CD4-positive, alpha-beta T cell treated with Interleukin-10 for 1 hour (primary cell): ENCODE results near the gene COPG2.
"Not testable (repeated sequence)": the region's sequence is repeated elsewhere in the genome, so short reads cannot be mapped to it uniquely, and the experiment has no call there.

Experiments
- DNase-seq: peaks from one replicate; pipeline ENCODE4 v3.0.0-alpha.2; 2020

Gene COPG2, protein sequence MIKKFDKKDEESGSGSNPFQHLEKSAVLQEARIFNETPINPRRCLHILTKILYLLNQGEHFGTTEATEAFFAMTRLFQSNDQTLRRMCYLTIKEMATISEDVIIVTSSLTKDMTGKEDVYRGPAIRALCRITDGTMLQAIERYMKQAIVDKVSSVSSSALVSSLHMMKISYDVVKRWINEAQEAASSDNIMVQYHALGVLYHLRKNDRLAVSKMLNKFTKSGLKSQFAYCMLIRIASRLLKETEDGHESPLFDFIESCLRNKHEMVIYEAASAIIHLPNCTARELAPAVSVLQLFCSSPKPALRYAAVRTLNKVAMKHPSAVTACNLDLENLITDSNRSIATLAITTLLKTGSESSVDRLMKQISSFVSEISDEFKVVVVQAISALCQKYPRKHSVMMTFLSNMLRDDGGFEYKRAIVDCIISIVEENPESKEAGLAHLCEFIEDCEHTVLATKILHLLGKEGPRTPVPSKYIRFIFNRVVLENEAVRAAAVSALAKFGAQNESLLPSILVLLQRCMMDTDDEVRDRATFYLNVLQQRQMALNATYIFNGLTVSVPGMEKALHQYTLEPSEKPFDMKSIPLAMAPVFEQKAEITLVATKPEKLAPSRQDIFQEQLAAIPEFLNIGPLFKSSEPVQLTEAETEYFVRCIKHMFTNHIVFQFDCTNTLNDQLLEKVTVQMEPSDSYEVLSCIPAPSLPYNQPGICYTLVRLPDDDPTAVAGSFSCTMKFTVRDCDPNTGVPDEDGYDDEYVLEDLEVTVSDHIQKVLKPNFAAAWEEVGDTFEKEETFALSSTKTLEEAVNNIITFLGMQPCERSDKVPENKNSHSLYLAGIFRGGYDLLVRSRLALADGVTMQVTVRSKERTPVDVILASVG

GRCh38 chr7:130668258-130669084, at the start of gene COPG2:
Gene COPG2 (minus strand): TSS chr7:130668748. CDS start chr7:130668668, 80 bp downstream.
- DNase-seq = peak; percentile 74

GRCh38 chr7:130712416-130712815, 43.9 kb upstream of the COPG2 start:
- no peak for DNase-seq

- no peak for DNase-seq
Measured at GRCh38 chr7:130708766-130709165, 40.2 kb upstream of the COPG2 start.

- no peak for DNase-seq
Measured at GRCh38 chr7:130708001-130708400, 39.5 kb upstream of the COPG2 start.

DNA sequence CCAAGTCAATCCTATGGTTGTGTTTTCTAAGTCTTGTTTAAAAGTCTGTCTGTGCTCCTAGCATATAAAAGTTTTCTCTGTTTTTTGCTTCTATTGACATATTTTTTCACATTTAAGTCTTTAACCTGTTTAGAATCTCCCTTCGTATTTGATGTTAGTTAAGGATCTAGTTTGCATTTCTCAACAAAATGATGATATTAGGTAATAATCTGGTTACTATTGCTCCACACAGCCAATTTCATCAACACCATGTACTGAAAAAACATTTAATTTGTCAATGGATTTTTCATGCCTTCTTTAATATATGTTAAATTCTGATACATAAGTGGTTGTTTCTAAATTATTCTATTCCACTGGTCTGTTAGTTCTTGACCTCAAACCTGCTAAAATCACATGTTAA, 35.3 kb upstream of the COPG2 start:
- DNase-seq = no peak

GRCh38 chr7:130701650-130702049, 33.1 kb upstream of the COPG2 start:
- no peak for DNase-seq

GRCh38 chr7:130700760-130701159, 32.2 kb upstream of the COPG2 start:
- DNase-seq = no peak

GRCh38 chr7:130699686-130700085, 31.1 kb upstream of the COPG2 start:
- no peak for DNase-seq

GRCh38 chr7:130697820-130698219, 29.3 kb upstream of the COPG2 start:
- no peak for DNase-seq

GRCh38 chr7:130695840-130696239, 27.3 kb upstream of the COPG2 start:
- peak; percentile 6 for DNase-seq

DNA sequence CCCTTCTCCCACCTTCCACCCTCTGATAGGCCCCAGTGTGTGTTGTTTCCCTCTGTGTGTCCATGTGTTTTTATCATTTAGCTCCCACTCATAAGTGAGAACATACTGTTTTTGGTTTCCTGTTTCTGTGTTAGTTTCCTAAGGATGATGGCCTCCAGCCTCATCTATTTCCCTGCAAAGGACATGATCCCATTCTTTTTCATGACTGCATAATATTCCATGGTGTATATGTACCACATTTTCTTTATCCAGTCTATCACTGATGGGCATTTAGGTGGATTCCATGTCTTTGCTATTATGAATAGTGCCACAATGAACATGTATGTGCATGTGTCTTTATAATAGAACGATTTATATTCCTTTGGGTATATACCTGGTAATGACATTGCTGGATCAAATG, 23.8 kb upstream of the COPG2 start:
- not testable (repeated sequence) for DNase-seq

DNA sequence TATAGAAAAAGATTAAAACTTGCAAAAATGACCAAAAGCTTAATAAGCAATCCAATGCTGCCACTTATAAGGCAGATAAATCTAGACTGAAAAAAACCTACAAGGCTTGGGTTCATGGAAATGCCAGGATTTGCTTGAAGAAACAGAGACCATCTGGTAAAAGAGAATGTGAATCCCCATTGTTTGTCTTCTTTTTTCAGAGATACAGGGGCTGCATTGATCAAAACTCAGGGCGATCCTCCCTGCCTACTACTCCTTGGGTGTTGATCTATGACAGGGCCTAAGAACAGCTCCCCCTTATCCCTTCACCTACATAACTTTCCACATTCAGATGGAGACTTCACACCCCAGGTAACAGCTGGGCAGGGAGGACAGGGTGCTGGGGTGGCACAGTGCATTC, 21.1 kb upstream of the COPG2 start:
- DNase-seq = no peak

GRCh38 chr7:130683026-130683425, 14.5 kb upstream of the COPG2 start:
- DNase-seq = no peak

GRCh38 chr7:130674456-130674855, 5.9 kb upstream of the COPG2 start:
- DNase-seq = no peak

- no peak for DNase-seq
Measured at GRCh38 chr7:130673066-130673465, 4.5 kb upstream of the COPG2 start.

GRCh38 chr7:130672146-130672545, 3.6 kb upstream of the COPG2 start:
- no peak for DNase-seq

DNA sequence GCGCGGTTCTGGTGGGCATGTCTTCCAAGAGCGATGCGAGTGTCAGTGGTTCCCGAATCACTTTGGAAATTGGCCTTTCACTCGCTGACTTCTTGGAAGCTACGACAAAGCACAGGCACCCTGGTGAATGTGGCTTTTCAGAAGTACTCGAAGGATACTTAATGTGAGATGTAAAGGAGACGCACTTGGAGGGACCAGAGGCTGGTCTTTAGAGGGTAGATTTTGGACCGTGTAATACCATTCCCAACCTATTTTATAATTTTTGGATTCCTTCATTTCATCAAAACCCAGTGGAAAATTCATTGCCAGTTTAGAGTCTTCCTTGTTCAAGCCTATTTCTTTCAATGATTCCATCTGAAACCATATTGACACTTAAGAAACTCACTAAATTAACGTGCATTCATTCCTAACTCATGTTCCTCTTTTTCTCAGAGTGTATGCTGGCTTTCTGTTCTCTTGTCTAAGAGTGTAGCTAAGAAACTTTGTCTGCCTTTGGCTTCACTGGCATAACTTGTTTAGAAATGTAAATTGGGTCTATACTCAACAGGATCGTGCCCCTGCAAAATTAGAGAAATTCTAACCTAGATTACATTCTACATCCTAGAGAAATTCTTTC, 645 bp upstream of the COPG2 start:
- DNase-seq = no peak

DNA sequence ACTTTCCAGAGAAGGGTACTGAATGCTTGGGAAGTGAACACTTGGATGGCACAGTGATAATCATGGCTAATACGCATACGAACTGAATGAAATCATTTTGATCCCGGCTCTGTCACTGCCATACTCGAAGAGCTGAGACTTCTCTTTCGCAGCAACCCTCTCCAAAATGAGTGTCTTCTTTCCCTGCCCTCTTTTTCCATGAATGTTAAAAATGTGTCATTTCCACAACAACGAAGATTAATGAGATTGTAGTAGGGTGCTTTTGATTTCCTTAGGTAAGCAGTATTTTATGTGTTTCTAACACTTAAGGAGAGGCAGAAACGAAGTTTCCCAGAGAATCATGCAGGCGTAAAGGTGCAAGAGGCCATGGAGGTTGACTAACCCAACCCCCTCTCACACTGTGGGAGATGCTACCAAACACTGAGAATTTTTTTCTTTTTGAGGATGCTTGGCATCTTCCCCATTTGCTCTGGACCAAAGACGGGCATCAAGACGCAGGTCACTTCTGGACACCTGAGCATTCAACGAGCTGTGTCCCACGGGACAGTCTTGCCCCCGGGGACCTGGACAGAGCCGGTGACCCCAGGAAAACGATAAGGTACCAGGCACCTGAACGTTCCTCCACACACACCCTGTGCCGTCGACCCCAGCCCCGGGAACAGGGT, 823 bp downstream of the COPG2 start:
- DNase-seq = no peak

DNA sequence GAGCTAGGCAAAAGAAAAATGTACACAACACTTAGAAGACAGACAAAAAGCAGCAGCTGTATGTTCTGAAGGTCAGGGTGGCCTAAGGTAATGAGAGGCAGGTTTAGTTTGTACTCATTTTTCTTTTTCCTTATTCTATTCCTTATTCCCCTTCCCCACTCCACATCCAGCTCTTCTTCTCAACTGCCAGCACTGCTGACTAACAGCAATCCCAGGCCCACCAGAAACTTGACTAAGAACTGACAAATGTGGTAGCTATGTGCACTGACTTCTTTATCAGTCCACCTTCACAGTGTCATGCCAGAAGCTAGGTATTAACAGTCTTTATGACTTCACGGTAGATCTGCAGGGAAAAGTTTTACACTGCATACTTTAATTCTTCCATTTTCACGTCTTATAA, 6.1 kb downstream of the COPG2 start:
- DNase-seq = no peak

DNA sequence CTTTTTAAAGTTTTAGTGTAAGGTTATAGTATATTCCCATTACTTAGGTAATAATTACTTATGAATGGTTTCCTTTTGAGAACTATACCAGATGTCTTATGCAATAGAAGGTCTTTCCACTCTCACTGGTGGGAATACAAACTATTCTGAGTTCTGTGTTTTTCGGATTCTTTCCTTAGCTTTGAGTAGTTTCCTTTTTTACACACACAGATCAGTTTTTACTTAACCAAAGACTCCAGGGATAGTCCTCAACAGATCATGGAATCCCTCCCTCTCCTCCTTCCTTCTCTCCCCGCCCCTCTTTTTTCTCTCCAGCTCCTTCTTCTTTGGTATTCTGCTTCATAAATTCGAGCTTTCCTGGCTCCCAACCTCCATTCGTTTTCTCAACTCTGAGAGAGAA, 13.3 kb downstream of the COPG2 start:
- no peak for DNase-seq

GRCh38 chr7:130654850-130655249, 13.7 kb downstream of the COPG2 start:
- no peak for DNase-seq

- no peak for DNase-seq
Measured at GRCh38 chr7:130650611-130651120, 17.9 kb downstream of the COPG2 start.
